Lung microvascular endothelial cell (primary cell): Measurements from ENCODE around the gene TCN2. TPM values are rescaled to one million over a fixed set of nuclear protein-coding genes. Genes with fewer than 3 reads are reported as not detected.
A peak's percentile ranks its signal among the peaks of the same experiment; 100 is the strongest.
"Not testable (repeated sequence)": the region's sequence is repeated elsewhere in the genome, so short reads cannot be mapped to it uniquely, and the experiment has no call there.

Source experiments
- DNase-seq, 2 donors: peaks; one replicate each; pipeline versions ENCODE4 v3.0.0 to v3.0.0-alpha.2; 2010; ENCODE audit warnings: low read depth in 2 of 2
- total RNA-seq: library from RNA; depleted of rRNA; stranded (reverse); fragments of >200 nt; gene quantifications from 2 replicates; pipeline ENCODE4 v1.2.1, GENCODE V29; 2014

The TCN2 gene
- total RNA-seq, 1 donor from 2014 or later = 9.5 TPM

- no peak for DNase-seq
Measured at GRCh38 chr22:30575859-30576258, 31.1 kb upstream of the TCN2 start.

DNA sequence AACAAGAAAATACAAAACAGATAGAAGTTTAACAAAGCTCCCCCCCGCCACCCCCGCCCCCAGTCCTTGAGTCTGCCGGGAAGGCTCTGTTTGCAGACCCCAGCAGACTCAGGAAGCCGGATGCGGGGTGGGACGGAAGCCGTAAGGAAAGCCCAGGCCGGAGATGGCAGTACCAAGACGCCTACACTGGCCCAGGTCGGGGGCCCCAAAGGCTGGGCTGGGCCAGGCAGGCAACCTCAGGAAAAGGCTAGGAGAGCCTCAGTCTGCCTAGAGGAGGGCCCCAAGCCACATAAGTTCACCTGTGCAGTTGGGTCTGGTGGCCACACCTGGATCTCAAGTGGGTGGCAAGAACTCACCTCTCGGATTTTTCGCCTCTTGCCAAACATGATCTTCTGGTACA, 28.5 kb upstream of the TCN2 start:
- DNase-seq = no peak

DNA sequence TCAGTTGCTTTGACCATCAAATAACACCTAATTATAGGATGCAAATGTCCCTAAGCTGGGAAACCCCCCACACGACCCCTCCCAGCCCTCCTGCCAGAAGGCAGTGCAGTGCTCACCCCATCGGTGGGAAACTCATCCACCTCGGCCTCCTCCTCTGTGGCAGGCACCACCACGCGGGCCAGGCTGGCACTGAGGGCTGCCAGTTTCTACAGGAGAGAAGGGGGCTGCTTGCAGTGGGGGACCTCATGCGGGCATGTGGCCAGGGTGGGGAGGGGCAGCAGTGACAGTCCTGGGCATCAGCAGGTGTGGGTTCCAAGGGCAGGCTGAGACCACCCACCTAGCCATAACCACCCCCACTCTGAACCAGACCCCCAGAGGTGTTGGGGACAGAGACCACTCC, 26.1 kb upstream of the TCN2 start:
- no peak for DNase-seq

DNA sequence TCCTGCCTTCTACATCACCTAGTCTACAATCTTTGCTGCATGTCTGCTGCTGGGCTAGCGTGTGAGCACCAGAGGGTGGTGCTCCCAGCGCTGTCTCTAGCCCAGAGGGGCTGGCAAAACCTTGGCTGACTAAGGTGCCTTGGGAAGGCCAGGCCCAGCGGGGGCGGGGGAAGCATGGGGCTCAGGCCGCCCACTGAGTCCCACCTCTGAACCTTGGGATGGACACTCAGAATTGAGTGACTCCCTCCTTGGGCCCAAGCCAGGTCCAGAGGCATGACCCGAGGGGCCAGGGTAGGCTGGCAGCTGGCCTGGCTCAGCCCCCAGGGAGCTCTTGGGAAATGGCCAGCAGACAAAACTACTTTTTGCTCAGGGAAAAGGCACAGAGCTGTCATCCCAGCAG, 24.9 kb upstream of the TCN2 start:
- no peak for DNase-seq

DNA sequence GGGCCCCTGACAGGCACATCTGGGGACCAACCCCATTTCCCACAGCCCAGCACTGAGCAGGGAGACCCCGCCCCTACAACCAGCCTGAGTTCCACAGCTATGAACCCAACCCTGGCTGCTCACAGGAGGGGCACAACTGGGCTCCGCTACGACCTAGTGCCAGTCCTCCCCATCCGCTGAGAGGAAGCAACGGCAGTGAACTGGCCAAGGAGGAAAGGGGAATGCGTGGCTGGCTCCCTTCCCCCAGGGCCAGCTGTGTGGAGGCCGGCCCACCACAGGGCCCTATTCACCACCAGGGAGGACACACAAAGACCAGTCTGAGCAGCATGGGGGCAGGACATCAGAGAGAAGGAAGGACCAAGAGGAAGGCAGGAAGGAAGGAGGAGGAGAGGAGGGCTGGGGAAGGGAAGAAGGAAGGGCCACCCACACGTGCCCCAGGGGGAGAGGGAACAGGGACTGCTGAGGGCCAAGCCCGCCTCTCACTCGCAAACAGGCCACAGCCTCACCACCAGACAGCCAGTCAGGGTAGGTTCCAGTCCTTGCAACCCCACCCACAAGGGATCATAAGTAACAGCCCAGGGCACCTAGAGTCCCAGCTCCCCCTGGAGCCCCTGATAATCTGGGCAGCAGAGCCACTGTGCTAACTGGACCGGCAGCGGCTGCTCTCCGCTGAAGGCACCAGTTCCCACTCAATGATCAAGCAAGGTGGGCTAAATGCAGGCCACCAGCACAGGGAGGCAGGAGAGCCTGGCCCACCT, 24.0 kb upstream of the TCN2 start:
- peak in 1 of 2 donors; percentile 43 for DNase-seq

GRCh38 chr22:30584441-30584840, 22.5 kb upstream of the TCN2 start:
- no peak for DNase-seq

DNA sequence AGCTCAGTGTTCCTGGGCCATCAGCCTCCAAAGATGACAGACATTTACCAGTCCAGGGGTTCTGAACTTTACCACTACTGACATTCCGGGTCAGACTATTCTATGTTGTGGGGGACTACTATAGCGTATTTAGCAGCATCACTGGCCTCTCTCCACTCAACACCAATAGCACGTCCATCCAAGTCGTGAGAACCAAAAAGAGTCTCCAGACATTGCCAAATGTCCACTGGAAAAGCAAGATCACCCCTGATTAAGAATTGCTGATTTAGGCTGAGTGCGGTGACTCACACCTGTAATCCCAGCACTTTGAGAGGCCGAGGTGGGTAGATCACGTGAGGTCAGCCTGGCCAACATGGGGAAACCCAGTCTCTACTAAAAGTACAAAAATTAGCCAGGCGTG, 20.6 kb upstream of the TCN2 start:
- no peak for DNase-seq

DNA sequence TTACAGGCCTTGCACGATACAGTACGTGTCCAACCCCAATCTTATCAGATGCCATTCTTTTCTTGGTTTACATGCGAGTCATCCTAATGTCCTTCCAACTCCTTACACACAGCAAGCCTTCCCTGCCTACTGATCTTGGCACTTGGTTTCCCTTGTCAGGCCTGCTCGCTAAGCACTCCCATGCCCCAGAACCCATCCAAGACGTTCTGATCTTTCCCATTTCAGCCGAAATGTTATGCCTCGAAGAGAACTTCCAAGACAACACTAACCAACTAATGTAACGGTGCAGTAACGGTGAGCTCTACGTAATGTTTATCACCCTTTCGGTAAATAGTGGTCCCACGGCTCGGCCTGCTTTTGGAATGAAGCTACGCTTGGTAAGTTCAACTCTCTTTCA, 15.8 kb upstream of the TCN2 start:
- peak; percentile 36 to 51 for DNase-seq

DNA sequence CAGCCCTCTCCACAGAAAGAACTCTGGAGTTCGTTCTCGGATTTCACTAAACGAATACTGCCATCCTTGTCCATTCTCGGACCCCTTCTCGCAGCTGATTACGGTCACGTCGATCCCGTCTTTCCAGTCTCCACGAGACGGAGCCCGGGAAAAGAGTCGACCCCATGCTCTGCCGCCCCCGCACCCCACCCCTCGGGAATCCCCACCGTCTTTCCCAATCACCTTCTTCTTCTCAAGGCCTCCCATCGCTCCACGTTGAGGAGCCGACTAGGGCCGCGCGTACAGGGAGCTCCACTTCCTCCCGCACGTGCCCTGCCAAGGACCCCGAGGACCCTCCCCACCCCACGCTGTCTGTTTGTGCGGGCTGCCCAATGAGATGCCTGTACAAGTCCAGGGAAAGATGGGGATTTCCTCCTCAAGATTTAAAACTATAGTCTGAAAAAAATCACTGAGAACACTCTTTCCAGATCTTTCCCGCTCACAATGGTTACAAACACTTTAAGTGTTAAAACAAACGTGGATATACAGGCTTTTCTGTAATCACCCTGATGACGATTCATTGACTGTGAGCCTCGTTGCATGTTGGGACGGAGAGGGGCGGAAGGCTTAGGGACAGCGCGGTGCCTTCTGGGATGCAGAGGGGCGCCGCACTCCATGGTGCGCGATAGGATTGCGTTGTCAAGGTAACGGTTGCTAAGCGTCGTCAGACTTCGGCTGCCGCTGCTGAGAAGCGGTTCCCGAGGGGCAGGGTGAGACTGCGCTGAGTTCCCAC, 15.2 kb upstream of the TCN2 start, which contains the start of gene PES1:
Gene PES1, minus strand, starts transcription at position 323 of the 772 bp plus-strand sequence. Its CDS starts 77 bp downstream, at position 246.
- DNase-seq = peak; percentile 99 to 100

DNA sequence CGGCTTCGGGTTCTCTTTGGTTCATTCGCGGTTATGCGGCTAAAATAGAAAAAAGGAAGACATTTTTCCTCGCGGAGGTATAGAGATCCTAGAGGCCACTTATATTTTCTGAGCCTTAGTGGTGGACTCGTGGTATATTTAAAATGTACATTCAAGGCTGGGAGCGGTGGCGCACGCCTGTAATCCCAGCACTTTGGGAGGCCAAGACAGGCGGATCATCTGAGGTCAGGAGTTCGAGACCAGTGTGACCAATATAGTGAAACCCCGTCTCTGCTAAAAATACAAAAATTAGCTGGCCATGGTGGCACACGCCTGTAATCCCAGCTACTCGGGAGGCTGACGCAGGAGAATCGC, 14.6 kb upstream of the TCN2 start:
- not testable (repeated sequence) for DNase-seq

DNA sequence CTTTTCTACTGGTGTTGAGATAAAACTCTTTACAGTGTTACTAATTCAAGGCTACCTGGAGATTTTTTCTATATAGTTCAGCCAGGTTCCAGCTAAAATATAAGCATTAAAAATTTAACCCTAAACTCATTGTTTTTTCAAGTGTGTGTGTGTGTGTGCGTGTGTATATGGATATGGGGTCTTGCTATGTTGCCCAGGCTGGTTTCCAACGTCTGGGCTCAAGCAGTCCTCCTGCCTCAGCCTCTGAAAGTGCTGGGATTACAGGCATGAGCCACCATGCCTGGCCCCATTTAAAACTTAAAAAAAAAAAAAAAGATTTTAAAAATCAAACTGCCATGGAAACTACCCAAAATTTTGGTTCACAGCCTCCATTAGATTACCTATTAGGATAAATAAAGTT, 10.8 kb upstream of the TCN2 start:
- DNase-seq = no peak

- DNase-seq = no peak
Measured at GRCh38 chr22:30596886-30597285, 10.1 kb upstream of the TCN2 start.

DNA sequence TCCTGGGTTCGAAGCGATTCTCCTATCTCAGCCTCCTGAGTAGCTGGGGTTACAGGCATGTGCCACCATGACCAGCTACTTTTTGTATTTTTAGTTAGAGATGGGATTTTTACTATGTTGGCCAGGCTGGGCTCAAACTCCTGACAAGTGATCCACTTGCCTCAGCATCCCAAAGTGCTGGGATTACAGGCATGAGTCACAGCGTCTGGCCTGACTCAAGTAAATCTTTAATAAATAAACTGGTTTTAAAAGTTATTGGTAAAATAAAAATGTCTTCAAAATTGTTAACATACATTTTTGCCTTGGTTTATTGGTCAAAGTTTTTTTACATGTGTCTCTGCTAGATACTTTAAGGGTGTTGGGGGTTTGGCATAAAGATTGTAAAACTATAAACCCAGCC, 8.0 kb upstream of the TCN2 start:
- DNase-seq = no peak

- no peak for DNase-seq
Measured at GRCh38 chr22:30600921-30601320, 6.1 kb upstream of the TCN2 start.

DNA sequence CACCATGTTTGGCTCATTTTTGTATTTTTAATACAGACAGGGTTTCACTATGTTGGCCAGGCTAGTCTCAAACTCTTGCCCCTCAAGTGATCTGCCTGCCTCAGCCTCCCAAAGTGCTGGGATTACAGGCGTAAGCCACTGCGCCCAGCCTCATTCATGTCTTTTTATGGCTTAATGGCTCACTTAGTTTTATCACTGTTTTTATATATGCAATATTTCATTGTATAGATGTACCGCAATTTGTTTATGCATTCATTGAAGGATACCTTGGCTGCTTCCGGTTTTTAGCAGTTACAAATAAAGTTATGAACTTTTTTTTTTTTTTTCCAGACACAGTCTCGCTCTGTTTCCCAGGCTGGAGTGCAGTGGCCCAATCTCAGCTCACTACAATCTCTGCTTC, 5.5 kb upstream of the TCN2 start:
- no peak for DNase-seq

DNA sequence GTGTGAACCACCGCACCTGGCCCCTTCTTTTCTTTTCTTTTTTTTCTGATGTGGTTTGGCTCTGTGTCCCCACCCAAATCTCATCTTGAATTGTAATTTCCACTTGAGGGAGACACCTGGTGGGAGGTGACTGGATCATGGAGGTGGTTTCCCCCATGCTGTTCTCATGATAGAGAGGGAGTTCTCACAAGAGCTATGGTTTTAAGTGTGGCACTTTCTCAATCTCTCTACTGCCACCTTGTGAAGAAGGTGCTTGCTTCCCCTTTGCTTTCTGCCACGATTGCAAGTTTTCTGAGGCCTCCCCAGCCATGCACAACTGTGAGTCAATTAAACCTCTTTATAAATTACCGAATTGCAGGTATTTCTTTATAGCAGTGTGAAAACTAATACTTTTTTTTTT, 4.9 kb upstream of the TCN2 start:
- DNase-seq = peak in 1 of 2 donors; percentile 50

DNA sequence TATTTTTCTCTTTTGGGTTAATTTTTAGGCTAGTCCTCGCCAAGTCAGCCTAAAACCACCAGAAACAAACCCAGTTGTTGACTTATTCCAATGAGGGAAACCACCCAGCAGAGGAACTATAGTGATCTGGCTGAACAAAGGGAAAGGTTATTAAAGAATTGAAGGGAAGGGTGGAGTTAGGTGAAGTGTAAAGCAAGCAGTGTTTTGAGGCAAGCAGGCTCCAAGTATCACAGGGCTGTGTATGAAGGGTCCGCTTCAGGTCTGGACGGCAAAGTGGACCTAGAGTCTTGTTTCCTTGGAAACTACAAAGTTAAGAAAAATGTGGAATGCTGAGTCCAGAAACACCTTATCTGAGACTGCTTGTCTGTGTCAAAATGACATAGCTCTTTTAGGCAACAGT, 3.2 kb upstream of the TCN2 start:
- DNase-seq = no peak

- DNase-seq = no peak
Measured at GRCh38 chr22:30604723-30605122, 2.3 kb upstream of the TCN2 start.

GRCh38 chr22:30605449-30606110, 1.4 kb upstream of the TCN2 start:
- DNase-seq = peak; percentile 63 to 68

GRCh38 chr22:30607300-30607930, 441 bp downstream of the TCN2 start:
- no peak for DNase-seq

DNA sequence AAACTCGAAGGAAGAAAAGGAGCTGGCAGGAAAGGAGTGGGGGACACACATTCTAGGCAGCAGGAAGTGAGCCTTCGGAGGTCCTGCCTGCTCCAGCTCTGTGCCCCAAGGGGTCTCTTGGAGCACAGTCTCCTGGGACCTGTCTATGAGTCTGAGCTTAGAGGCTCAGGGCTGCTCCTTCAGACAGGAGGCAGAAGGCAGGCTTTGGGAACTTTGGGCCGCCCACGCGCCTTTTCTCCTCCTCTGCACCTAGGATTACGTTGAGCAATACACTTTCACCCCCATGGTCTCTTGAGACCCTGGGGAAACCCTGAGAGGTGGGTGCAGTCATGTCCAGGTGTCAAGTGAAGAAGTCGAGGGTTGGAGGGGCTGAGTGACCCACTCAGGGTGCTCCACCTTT, 965 bp downstream of the TCN2 start:
- DNase-seq = no peak
